Neuronal stem cell (in vitro differentiated cells): Measurements from ENCODE around the gene AGAP1.

ENCODE experiments used
- DNase-seq: peaks from one replicate; pipeline ENCODE4 v3.0.0-alpha.2; 2013; ENCODE audit warnings: low spot score
- H2AFZ ChIP-seq: one replicate; pipeline ENCODE4 v1.6.1; 2013; ENCODE audit warnings: mild to moderate bottlenecking, low read length, inconsistent platforms
- H2AK5ac ChIP-seq: 2 replicates; pipeline ENCODE4 v1.6.1; 2013; ENCODE audit warnings: low read depth, mild to moderate bottlenecking, inconsistent platforms, low read length, moderate library complexity, mixed read lengths
- H2BK120ac ChIP-seq: 2 replicates; pipeline ENCODE4 v1.6.1; 2013; ENCODE audit warnings: low read depth, mild to moderate bottlenecking, inconsistent platforms, low read length, moderate library complexity, mixed read lengths
- H2BK12ac ChIP-seq: one replicate; pipeline ENCODE4 v1.6.1; 2013; ENCODE audit warnings: low read length, inconsistent platforms
- H2BK15ac ChIP-seq: 2 replicates; pipeline ENCODE4 v1.6.1; 2013; ENCODE audit warnings: mild to moderate bottlenecking, low read length, inconsistent platforms, mixed read lengths
- H2BK5ac ChIP-seq: one replicate; pipeline ENCODE4 v1.6.1; 2013; ENCODE audit warnings: inconsistent platforms, mild to moderate bottlenecking, low read length, moderate library complexity
- H3K14ac ChIP-seq: one replicate; pipeline ENCODE4 v1.6.1; 2013; ENCODE audit warnings: low read length, inconsistent platforms
- H3K18ac ChIP-seq: 2 replicates; pipeline ENCODE4 v1.6.1; 2013; ENCODE audit warnings: low read length, inconsistent platforms
- H3K23ac ChIP-seq: 2 replicates; pipeline ENCODE4 v1.6.1; 2013; ENCODE audit warnings: low read depth, mild to moderate bottlenecking, mixed read lengths, low read length, inconsistent platforms; ENCODE audit not compliant: poor library complexity
- H3K27ac ChIP-seq: replicated peaks from 3 replicates; pipeline ENCODE4 v1.5.1; 2013; ENCODE audit warnings: low read length, inconsistent platforms
- H3K27me3 ChIP-seq, 3 experiments: 2 replicates each; pipeline ENCODE4 v1.6.1; 2013; ENCODE audit warnings: low read length in 3 of 3, mild to moderate bottlenecking in 2 of 3, inconsistent platforms in 1 of 3, low read depth in 1 of 3, mixed read lengths in 1 of 3, moderate library complexity in 1 of 3; ENCODE audit not compliant: control insufficient read depth in 3 of 3, insufficient read depth in 3 of 3
- H3K36me3 ChIP-seq, 2 donors: replicated peaks in 1 of 2; 2 replicates each; pipeline ENCODE4 v1.6.1; 2013; ENCODE audit warnings: low read length in 2 of 2; ENCODE audit not compliant: control insufficient read depth in 2 of 2, insufficient read depth in 2 of 2
- H3K4ac ChIP-seq: 2 replicates; pipeline ENCODE4 v1.6.1; 2013; ENCODE audit warnings: inconsistent platforms, mild to moderate bottlenecking, low read length, moderate library complexity
- H3K4me1 ChIP-seq, 2 donors: 1 replicate in 1 of 2; 2 replicates in 1 of 2; pipeline ENCODE4 v1.6.1; 2013; ENCODE audit warnings: low read length in 2 of 2, low read depth in 1 of 2; ENCODE audit not compliant: control insufficient read depth in 2 of 2, insufficient read depth in 1 of 2
- H3K4me2 ChIP-seq: one replicate; pipeline ENCODE4 v1.6.1; 2013; ENCODE audit warnings: mild to moderate bottlenecking, low read length, inconsistent platforms; ENCODE audit not compliant: insufficient read depth, poor library complexity, severe bottlenecking
- H3K4me3 ChIP-seq, 2 donors: 2 replicates each; pipeline ENCODE4 v1.5.1; 2013; ENCODE audit warnings: low read length in 2 of 2, mild to moderate bottlenecking in 2 of 2, inconsistent platforms in 1 of 2, moderate library complexity in 1 of 2
- H3K79me1 ChIP-seq: one replicate; pipeline ENCODE4 v1.6.1; 2013; ENCODE audit warnings: low read depth, mild to moderate bottlenecking, inconsistent platforms, low read length, moderate library complexity
- H3K9ac ChIP-seq: one replicate; pipeline ENCODE4 v1.6.1; 2013; ENCODE audit warnings: mild to moderate bottlenecking, low read depth, low read length, inconsistent platforms; ENCODE audit not compliant: poor library complexity
- H3K9me3 ChIP-seq, 2 donors: replicated peaks in 1 of 2; 2 replicates each; pipeline versions ENCODE3 to v1.6.1; 2013; ENCODE audit warnings: low read length in 2 of 2, mild to moderate bottlenecking in 2 of 2, inconsistent platforms in 1 of 2, low read depth in 1 of 2, mixed read lengths in 1 of 2, moderate library complexity in 1 of 2; ENCODE audit not compliant: control insufficient read depth in 2 of 2, insufficient read depth in 1 of 2
- H4K8ac ChIP-seq: one replicate; pipeline ENCODE4 v1.6.1; 2013; ENCODE audit warnings: low read depth, mild to moderate bottlenecking, inconsistent platforms, low read length, moderate library complexity
- H4K91ac ChIP-seq: one replicate; pipeline ENCODE4 v1.6.1; 2013; ENCODE audit warnings: low read length, low read depth, mild to moderate bottlenecking, inconsistent platforms; ENCODE audit not compliant: poor library complexity
- WGBS, 2 donors: extraction: QIAGEN DNeasy Blood & Tissue Kit; methylation state at CpG; one replicate each; pipeline ENCODE4 v1.1.7; 2013; ENCODE audit warnings: missing lambda C conversion rate in 2 of 2, mixed read lengths in 1 of 2; ENCODE audit not compliant: insufficient read length in 2 of 2, insufficient replicate concordance in 1 of 2; ENCODE audit errors: extremely low coverage in 2 of 2; 5-methylcytosine and 5-hydroxymethylcytosine counted together

Gene AGAP1

DNA sequence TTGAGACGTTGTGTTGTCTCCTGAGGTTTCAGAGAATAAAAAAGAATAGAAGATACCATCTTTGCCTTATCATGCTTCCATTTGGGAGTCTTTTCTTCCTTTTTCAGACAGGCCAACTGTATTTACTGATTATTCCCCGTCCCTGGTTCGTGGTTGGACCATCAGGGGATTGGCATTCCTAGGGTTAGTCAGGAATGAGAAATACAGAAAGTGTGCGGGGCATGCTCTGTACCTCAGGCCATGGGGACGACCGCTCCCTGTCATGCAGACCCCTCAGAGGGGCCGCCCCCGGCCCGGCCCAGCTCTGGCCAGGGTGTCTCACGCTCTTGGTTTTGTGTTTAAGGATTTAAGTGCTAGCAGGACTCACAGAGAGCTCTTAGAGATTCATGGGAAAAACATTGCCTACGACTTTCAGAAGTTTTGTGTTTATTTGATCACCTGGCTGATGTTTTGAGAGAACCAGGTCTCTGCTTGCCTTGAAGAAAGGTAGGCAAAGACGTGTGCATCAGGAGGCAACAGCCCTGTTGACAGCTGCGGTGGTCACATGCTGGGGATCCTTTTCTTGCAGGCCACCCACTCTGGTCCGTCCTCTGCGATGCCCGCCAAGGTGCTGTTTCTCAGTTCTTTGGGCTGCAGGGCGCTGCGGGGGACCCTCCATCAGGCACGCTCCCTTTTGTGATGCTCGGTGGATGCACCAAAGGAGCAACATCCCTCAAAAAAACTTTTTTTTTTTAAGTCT lies 317.8 kb downstream of the AGAP1 start:
- no peak overlapping the region for H3K18ac ChIP-seq
- no peak overlapping the region for H3K27ac ChIP-seq
- no peak overlapping the region for H2BK5ac ChIP-seq
- H3K4me1 ChIP-seq: peaks cover 0 to 9% of the 10 kb centered on the region in 2 donors
- H4K91ac ChIP-seq: no peak overlapping the region
- no peak overlapping the region for H4K8ac ChIP-seq
- DNase-seq: no peak
- no peak overlapping the region for H3K4me2 ChIP-seq
- no peak overlapping the region for H3K23ac ChIP-seq
- H2BK15ac ChIP-seq: no peak overlapping the region
- H3K79me1 ChIP-seq: peaks cover 3% of the 10 kb centered on the region
- no peak overlapping the region for H2BK12ac ChIP-seq
- no peak overlapping the region for H3K4me3 ChIP-seq
- H3K14ac ChIP-seq: no peak overlapping the region
- H2AFZ ChIP-seq: no peak overlapping the region
- H3K9me3 ChIP-seq: no peaks in the 10 kb centered on the region
- H3K27me3 ChIP-seq: no peaks in the 10 kb centered on the region
- no peak overlapping the region for H2AK5ac ChIP-seq
- H3K36me3 ChIP-seq: peaks cover 11 to 96% of the 10 kb centered on the region in 2 donors
- H3K4ac ChIP-seq: no peak overlapping the region
- WGBS, 2 donors: no CpG with 5 or more reads among the region's 20 CpGs
- no peak overlapping the region for H3K9ac ChIP-seq
- no peak overlapping the region for H2BK120ac ChIP-seq

DNA sequence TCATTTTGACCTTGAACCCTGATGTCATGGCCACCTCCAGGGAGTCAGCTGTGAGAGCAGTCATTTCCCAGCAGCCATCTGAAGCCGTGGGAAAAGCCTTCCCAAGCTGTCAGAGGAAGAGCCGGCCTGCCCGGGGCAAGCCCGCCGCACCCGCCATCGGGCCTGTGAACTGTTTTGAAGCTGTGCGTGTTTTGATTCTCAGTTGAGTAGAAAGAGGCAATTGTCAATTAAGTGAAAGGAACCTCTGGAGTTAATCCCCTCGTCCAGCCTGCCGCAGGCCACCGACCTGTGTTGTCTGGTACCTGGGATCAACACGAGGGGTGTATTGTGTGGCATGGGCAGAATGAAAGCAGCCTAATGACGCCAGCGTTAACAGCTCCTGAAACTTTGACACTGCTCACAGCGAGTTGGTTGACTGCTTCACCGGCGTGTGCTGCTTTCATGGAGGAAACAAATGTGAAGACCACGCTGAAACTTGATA lies 318.4 kb downstream of the AGAP1 start:
- Histone ChIP-seq H3K4me3 (no peak overlapping the region), H2BK120ac (no peak overlapping the region), H3K27me3 (no peaks in the 10 kb centered on the region), H3K36me3 (peaks cover 13 to 96% of the 10 kb centered on the region in 2 donors), H2AFZ (no peak overlapping the region), H3K4me1 (peaks cover 0 to 5% of the 10 kb centered on the region in 2 donors), H3K27ac (no peak overlapping the region), H3K14ac (no peak overlapping the region), H3K9ac (no peak overlapping the region), H3K23ac (no peak overlapping the region), H3K9me3 (no peaks in the 10 kb centered on the region), H2BK12ac (no peak overlapping the region), H2AK5ac (no peak overlapping the region), H3K4ac (no peak overlapping the region), H4K91ac (no peak overlapping the region), H4K8ac (no peak overlapping the region), H2BK15ac (no peak overlapping the region), H3K79me1 (peaks cover 3% of the 10 kb centered on the region), H3K18ac (no peak overlapping the region), H2BK5ac (no peak overlapping the region), H3K4me2 (no peak overlapping the region)
- DNase-seq: peak; percentile 15
- WGBS, 2 donors: no CpG with 5 or more reads among the region's 18 CpGs

DNA sequence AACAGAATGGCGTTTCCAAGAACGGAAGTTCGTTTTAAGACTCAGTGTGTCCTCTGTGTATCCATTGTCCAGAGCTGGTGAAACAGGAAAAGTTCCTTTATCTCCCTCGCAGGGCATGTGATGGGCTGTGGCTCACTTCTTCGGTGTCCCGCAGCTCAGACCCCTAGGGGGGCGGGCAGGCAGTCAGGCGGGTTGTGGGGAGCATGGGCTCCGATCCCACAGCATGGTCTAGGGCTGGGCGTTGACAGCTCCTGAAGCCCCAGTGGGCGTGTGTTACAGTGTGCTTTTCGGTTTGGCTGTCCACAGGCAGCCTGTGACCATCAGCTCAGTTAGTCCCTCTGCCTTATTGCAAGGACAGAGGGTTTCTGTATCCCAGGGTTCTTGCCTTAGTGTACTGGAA lies 319.6 kb downstream of the AGAP1 start:
- Histone ChIP-seq H3K4me1 (peaks cover 0 to 4% of the 10 kb centered on the region in 2 donors), H4K8ac (no peak overlapping the region), H2BK12ac (no peak overlapping the region), H3K4me2 (no peak overlapping the region), H4K91ac (no peak overlapping the region), H3K27ac (no peak overlapping the region), H2AK5ac (no peak overlapping the region), H3K9me3 (no peaks in the 10 kb centered on the region), H3K18ac (no peak overlapping the region), H2BK5ac (no peak overlapping the region), H3K14ac (no peak overlapping the region), H3K23ac (peak overlapping the region; percentile 25), H3K9ac (no peak overlapping the region), H3K4me3 (no peak overlapping the region), H3K4ac (no peak overlapping the region), H2BK120ac (no peak overlapping the region), H3K27me3 (no peaks in the 10 kb centered on the region), H2BK15ac (no peak overlapping the region), H3K79me1 (peaks cover 3% of the 10 kb centered on the region), H3K36me3 (peaks cover 13 to 91% of the 10 kb centered on the region in 2 donors), H2AFZ (no peak overlapping the region)
- DNase-seq: no peak
- WGBS, 2 donors: no CpG with 5 or more reads among the region's 12 CpGs

DNA sequence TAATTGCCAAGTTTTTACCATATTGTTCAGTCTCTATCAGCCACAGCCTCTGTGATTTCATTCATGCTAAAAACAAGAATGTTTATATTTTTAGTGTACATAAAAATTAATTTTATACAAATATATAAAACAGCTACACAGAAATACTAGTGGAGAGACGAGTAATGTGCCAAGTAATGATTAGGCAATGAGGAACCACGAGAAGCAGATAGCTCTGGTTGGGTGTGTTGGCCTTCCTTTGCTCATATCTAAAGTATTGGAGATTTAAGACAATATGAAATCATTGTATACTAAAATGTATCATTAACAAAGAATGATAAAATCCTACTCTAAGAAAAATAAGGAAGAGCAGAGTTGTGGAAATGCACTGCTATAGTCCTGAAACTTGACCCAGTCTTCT lies 326.7 kb downstream of the AGAP1 start:
- no peak overlapping the region for H3K27ac ChIP-seq
- H2AFZ ChIP-seq: no peak overlapping the region
- H3K9me3 ChIP-seq: no peaks in the 10 kb centered on the region
- H2BK15ac ChIP-seq: no peak overlapping the region
- no peak overlapping the region for H2AK5ac ChIP-seq
- H3K18ac ChIP-seq: no peak overlapping the region
- no peaks in the 10 kb centered on the region for H3K79me1 ChIP-seq
- no peak overlapping the region for H3K23ac ChIP-seq
- H3K4me1 ChIP-seq: no peaks in the 10 kb centered on the region
- no peak overlapping the region for H2BK120ac ChIP-seq
- no peak for DNase-seq
- H3K14ac ChIP-seq: no peak overlapping the region
- no peak overlapping the region for H4K8ac ChIP-seq
- no peak overlapping the region for H3K4me3 ChIP-seq
- no peak overlapping the region for H3K4ac ChIP-seq
- H3K36me3 ChIP-seq: peaks cover 9 to 64% of the 10 kb centered on the region in 2 donors
- H2BK5ac ChIP-seq: no peak overlapping the region
- no peak overlapping the region for H3K4me2 ChIP-seq
- H4K91ac ChIP-seq: no peak overlapping the region
- no peak overlapping the region for H3K9ac ChIP-seq
- H2BK12ac ChIP-seq: no peak overlapping the region
- H3K27me3 ChIP-seq: no peaks in the 10 kb centered on the region
- WGBS, 2 donors: no CpG with 5 or more reads among the region's 2 CpGs
